WTC11 (cell line): ENCODE results near the gene MAP4K3. TPM values are rescaled to one million over a fixed set of nuclear protein-coding genes. Genes with fewer than 3 reads are reported as not detected.

Experiments
- ATAC-seq: fragments of 200-7000 bp; cut with Tn5 transposase; 2 replicates; pipeline ENCODE4 v1.10.0; 2021; ENCODE audit warnings: mild to moderate bottlenecking, moderate library complexity
- CTCF ChIA-PET: fragments of 300-600 bp; sonication (Branson Sonifier 250); formaldehyde crosslinking; loops from one replicate; lab custom pipeline; 2021; ENCODE audit warnings: antibody characterized with exemption; lab: Charles Lee
- POLR2A ChIA-PET: fragments of 350-600 bp; sonication (Branson Sonifier 250); formaldehyde crosslinking; loops from one replicate; lab custom pipeline; 2021; ENCODE audit warnings: antibody characterized with exemption; lab: Charles Lee
- DNase-seq: peaks from one replicate; pipeline ENCODE4 v3.0.0; 2021; ENCODE audit warnings: low spot score
- H3K27ac Mint-ChIP-seq: 2 replicates; pipeline ENCODE4 v1.8.0; 2021; ENCODE audit warnings: mixed read lengths
- H3K27me3 Mint-ChIP-seq: 2 replicates; pipeline ENCODE4 v1.8.0; 2021; ENCODE audit warnings: low read depth, mild to moderate bottlenecking, moderate library complexity, mixed read lengths
- H3K36me3 Mint-ChIP-seq: 2 replicates; pipeline ENCODE4 v1.8.0; 2021; ENCODE audit warnings: mixed read lengths
- H3K4me1 Mint-ChIP-seq: 2 replicates; pipeline ENCODE4 v1.8.0; 2022; ENCODE audit warnings: mixed read lengths
- H3K4me3 Mint-ChIP-seq: 2 replicates; pipeline ENCODE4 v1.8.0; 2021; ENCODE audit warnings: mild to moderate bottlenecking, moderate library complexity, mixed read lengths
- H3K9me3 Mint-ChIP-seq: 2 replicates; pipeline ENCODE4 v1.8.0; 2021; ENCODE audit warnings: mixed read lengths
- CREB1 ChIP-seq: sonication (generic); formaldehyde crosslinking; IDR thresholded peaks from 2 replicates; pipeline ENCODE4 v1.8.0; 2023; ENCODE audit warnings: mild to moderate bottlenecking, missing genetic modification reagents
- ELF4 ChIP-seq: sonication (generic); formaldehyde crosslinking; IDR thresholded peaks from 2 replicates; pipeline ENCODE4 v1.8.1; 2022; ENCODE audit warnings: low read depth, mild to moderate bottlenecking, moderate library complexity, missing genetic modification reagents
- ETV6 ChIP-seq: sonication (generic); formaldehyde crosslinking; IDR thresholded peaks from 2 replicates; pipeline ENCODE4 v1.8.1; 2022; ENCODE audit warnings: mild to moderate bottlenecking, missing genetic modification reagents
- IRF2 ChIP-seq: sonication (generic); formaldehyde crosslinking; IDR thresholded peaks from 2 replicates; pipeline ENCODE4 v1.8.0; 2022; ENCODE audit warnings: low read depth, missing genetic modification reagents, borderline replicate concordance
- OVOL2 ChIP-seq: fragments of 250-450 bp; sonication (Bioruptor Pico); IDR thresholded peaks from 2 replicates; pipeline ENCODE4 v1.9.0; 2021; ENCODE audit warnings: mild to moderate bottlenecking, borderline replicate concordance
- TEAD4 ChIP-seq: sonication (generic); formaldehyde crosslinking; IDR thresholded peaks from 2 replicates; pipeline ENCODE4 v1.8.0; 2022; ENCODE audit warnings: mild to moderate bottlenecking, missing genetic modification reagents
- ZNF121 ChIP-seq: sonication (generic); formaldehyde crosslinking; IDR thresholded peaks from 2 replicates; pipeline ENCODE4 v1.8.0; 2023; ENCODE audit warnings: missing genetic modification reagents
- ZNF263 ChIP-seq: sonication (generic); formaldehyde crosslinking; IDR thresholded peaks from 2 replicates; pipeline ENCODE4 v1.8.1; 2022; ENCODE audit warnings: low read depth, mild to moderate bottlenecking, moderate library complexity, missing genetic modification reagents
- ZNF671 ChIP-seq: fragments of 250-450 bp; sonication (Bioruptor Pico); IDR thresholded peaks from 2 replicates; pipeline ENCODE4 v1.8.0; 2021; ENCODE audit warnings: mild to moderate bottlenecking
- total RNA-seq: library from RNA; stranded (reverse); gene quantifications from 3 replicates; pipeline ENCODE4 v1.2.3, GENCODE V29; 2021
- TF ChIP-seq, protein P1 (sequence below): sonication (generic); formaldehyde crosslinking; IDR thresholded peaks from 2 replicates; pipeline ENCODE4 v1.8.1; 2023; ENCODE audit warnings: mild to moderate bottlenecking, moderate library complexity, missing genetic modification reagents
- TF ChIP-seq, protein P2 (sequence below): sonication (generic); formaldehyde crosslinking; IDR thresholded peaks from 2 replicates; pipeline ENCODE4 v1.8.0; 2022; ENCODE audit warnings: missing genetic modification reagents
- TF ChIP-seq, protein P3 (sequence below): sonication (generic); formaldehyde crosslinking; IDR thresholded peaks from 2 replicates; pipeline ENCODE4 v1.8.0; 2023; ENCODE audit warnings: missing genetic modification reagents
- TF ChIP-seq, protein P4 (sequence below): fragments of 200-600 bp; IDR thresholded peaks from 2 replicates; pipeline ENCODE4 v1.8.0; 2022; ENCODE audit warnings: antibody characterized with exemption

The MAP4K3 gene
- total RNA-seq, 1 experiment from 2014 or later = 73.2 TPM

DNA sequence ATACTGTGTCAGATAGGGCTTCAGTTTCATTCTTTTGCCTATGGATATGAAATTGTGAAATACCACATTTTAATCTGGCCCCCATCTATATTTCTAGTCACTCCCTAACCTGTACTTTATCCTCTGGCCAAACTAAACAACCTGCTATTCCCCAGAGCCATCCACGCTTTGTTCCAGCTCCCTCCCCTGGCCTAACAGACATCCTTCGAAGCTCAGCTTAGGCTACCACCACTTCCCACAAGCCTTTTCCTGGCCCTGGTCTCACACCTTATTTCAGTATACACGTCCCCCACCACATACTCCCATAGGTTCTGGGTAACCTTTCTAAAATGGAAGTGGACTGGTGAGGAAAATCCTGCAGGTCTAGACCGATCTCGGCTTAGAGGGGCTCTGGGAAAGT, 55.4 kb downstream of the MAP4K3 start (continued):
- TF ChIP-seq, protein P1, sequence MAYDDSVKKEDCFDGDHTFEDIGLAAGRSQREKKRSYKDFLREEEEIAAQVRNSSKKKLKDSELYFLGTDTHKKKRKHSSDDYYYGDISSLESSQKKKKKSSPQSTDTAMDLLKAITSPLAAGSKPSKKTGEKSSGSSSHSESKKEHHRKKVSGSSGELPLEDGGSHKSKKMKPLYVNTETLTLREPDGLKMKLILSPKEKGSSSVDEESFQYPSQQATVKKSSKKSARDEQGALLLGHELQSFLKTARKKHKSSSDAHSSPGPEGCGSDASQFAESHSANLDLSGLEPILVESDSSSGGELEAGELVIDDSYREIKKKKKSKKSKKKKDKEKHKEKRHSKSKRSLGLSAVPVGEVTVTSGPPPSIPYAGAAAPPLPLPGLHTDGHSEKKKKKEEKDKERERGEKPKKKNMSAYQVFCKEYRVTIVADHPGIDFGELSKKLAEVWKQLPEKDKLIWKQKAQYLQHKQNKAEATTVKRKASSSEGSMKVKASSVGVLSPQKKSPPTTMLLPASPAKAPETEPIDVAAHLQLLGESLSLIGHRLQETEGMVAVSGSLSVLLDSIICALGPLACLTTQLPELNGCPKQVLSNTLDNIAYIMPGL (CRISPR knock-in tag) = no peak

DNA sequence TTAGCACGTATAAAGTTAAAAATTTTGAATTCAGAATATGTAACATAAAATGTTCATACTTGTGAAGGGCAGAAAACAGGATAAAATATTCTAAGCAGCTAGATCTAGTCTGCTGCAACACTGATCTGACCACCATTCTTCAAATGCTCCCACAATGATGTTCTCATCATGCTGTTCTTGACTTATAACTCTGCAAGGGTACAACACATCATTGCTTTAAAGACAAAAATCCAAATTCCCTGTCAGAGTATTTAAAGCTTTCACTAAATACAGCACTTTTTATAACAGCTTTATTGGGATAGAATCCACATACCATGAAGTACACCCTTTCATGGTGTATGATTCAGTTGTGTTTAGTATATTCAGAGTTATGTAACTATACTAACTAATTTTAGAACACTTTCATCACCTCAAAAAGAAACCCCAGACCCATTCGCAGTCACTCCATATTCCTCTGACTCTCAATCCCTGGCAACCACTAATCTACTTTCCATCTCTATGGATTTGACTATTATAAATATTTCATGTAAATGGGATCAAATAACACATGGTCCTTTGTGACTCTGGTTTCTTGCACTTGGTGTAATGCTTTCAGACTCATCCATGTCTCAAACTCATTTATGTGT, 56.4 kb downstream of the MAP4K3 start:
- ATAC-seq = no peak
- peaks cover 14% of the 10 kb centered on the region for H3K36me3 Mint-ChIP-seq
- peak overlapping the region; percentile 65; the same call in 1 of the 2 replicates for H3K27ac Mint-ChIP-seq
- H3K4me3 Mint-ChIP-seq = no peak overlapping the region
- TF ChIP-seq, protein P2, sequence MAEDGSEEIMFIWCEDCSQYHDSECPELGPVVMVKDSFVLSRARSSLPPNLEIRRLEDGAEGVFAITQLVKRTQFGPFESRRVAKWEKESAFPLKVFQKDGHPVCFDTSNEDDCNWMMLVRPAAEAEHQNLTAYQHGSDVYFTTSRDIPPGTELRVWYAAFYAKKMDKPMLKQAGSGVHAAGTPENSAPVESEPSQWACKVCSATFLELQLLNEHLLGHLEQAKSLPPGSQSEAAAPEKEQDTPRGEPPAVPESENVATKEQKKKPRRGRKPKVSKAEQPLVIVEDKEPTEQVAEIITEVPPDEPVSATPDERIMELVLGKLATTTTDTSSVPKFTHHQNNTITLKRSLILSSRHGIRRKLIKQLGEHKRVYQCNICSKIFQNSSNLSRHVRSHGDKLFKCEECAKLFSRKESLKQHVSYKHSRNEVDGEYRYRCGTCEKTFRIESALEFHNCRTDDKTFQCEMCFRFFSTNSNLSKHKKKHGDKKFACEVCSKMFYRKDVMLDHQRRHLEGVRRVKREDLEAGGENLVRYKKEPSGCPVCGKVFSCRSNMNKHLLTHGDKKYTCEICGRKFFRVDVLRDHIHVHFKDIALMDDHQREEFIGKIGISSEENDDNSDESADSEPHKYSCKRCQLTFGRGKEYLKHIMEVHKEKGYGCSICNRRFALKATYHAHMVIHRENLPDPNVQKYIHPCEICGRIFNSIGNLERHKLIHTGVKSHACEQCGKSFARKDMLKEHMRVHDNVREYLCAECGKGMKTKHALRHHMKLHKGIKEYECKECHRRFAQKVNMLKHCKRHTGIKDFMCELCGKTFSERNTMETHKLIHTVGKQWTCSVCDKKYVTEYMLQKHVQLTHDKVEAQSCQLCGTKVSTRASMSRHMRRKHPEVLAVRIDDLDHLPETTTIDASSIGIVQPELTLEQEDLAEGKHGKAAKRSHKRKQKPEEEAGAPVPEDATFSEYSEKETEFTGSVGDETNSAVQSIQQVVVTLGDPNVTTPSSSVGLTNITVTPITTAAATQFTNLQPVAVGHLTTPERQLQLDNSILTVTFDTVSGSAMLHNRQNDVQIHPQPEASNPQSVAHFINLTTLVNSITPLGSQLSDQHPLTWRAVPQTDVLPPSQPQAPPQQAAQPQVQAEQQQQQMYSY (CRISPR knock-in tag) = no peak
- no peak for TF ChIP-seq ZNF671 (CRISPR knock-in tag)
- TF ChIP-seq TEAD4 = no peak
- TF ChIP-seq ETV6 (CRISPR knock-in tag) = no peak
- TF ChIP-seq, protein P3, sequence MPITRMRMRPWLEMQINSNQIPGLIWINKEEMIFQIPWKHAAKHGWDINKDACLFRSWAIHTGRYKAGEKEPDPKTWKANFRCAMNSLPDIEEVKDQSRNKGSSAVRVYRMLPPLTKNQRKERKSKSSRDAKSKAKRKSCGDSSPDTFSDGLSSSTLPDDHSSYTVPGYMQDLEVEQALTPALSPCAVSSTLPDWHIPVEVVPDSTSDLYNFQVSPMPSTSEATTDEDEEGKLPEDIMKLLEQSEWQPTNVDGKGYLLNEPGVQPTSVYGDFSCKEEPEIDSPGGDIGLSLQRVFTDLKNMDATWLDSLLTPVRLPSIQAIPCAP (CRISPR knock-in tag) = no peak
- no peak for TF ChIP-seq IRF2 (CRISPR knock-in tag)
- H3K27me3 Mint-ChIP-seq = no peaks in the 10 kb centered on the region
- peaks cover 59% of the 10 kb centered on the region for H3K4me1 Mint-ChIP-seq
- POLR2A ChIA-PET = no interaction called here
- H3K9me3 Mint-ChIP-seq = peaks cover 12% of the 10 kb centered on the region
- no peak for DNase-seq
- CTCF ChIA-PET = interaction anchor here (1.3 to 2.0 kb wide), 3 partner anchors 34 to 213 kb away, joined by 3 to 9 read pairs (median 5); no protein-coding TSS in a partner anchor

DNA sequence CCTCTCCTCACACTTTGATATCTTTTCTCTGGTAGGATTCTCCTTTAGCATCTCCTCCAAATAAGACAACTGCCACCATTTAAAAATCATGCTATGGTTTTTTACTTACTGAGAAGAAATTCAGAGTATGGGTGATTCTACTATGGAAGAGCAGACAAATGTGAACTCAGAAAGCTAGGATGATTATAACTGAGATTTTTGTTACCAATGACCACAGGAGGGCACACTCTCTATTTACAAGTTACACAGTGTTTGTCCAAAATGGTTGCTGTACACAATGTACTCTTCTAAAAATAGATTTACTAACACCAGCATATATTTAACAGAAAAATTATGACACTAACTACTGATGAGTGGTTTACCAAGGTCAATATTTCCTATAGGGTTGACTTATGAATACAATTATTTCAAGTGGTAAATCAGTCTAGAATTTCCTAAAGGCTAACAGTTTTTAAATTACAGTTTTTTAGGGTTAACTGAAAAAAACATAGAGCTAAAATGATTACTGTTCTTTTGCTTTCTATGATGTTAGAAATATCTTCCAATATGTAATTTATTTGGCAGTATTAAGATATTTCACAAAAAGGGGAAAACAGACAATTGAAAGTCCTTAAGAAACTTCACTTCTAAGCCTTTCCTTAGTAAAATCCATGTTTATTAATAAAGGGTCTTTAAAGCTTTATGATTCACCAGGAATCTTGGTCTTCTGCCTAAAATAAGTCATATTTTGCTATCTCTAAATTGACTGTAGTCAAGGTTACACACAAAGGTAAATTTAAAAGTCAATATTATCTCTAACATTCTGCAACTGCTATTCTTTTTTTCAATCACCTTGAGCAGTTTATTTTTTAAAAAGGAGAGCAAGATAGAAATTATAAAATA, 57.2 kb downstream of the MAP4K3 start:
- H3K4me3 Mint-ChIP-seq = no peak overlapping the region
- H3K27me3 Mint-ChIP-seq = no peaks in the 10 kb centered on the region
- no peak for DNase-seq
- peak overlapping the region; percentile 70; the same call in 1 of the 2 replicates for H3K27ac Mint-ChIP-seq
- H3K4me1 Mint-ChIP-seq = peaks cover 59% of the 10 kb centered on the region
- POLR2A ChIA-PET = no interaction called here
- CTCF ChIA-PET = interaction anchor here (0.5 to 2.0 kb wide), 10 partner anchors 11 to 432 kb away, joined by 3 to 9 read pairs (median 4); no protein-coding TSS in a partner anchor
- no peak for TF ChIP-seq ZNF671 (CRISPR knock-in tag)
- no peak for TF ChIP-seq ELF4
- no peak for TF ChIP-seq ZNF121
- no peak for TF ChIP-seq OVOL2
- no peak for TF ChIP-seq CREB1 (CRISPR knock-in tag)
- TF ChIP-seq, protein P4, sequence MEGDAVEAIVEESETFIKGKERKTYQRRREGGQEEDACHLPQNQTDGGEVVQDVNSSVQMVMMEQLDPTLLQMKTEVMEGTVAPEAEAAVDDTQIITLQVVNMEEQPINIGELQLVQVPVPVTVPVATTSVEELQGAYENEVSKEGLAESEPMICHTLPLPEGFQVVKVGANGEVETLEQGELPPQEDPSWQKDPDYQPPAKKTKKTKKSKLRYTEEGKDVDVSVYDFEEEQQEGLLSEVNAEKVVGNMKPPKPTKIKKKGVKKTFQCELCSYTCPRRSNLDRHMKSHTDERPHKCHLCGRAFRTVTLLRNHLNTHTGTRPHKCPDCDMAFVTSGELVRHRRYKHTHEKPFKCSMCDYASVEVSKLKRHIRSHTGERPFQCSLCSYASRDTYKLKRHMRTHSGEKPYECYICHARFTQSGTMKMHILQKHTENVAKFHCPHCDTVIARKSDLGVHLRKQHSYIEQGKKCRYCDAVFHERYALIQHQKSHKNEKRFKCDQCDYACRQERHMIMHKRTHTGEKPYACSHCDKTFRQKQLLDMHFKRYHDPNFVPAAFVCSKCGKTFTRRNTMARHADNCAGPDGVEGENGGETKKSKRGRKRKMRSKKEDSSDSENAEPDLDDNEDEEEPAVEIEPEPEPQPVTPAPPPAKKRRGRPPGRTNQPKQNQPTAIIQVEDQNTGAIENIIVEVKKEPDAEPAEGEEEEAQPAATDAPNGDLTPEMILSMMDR = no peak
- no peak for TF ChIP-seq ZNF263 (CRISPR knock-in tag)
- TF ChIP-seq, all 79 proteins: peak for 0
- peaks cover 8% of the 10 kb centered on the region for H3K9me3 Mint-ChIP-seq
- H3K36me3 Mint-ChIP-seq = peaks cover 17% of the 10 kb centered on the region
- ATAC-seq = no peak
